22Rv1 (cell line): ENCODE results near the gene ANGPTL2.

Experiments
- H3K27ac ChIP-seq: fragments of 450-650 bp; 2 replicates; pipeline ENCODE4 v1.5.1; 2017
- ZFX ChIP-seq: fragments of 450-650 bp; IDR thresholded peaks from 2 replicates; pipeline ENCODE4 v1.6.1; 2017; ENCODE audit warnings: antibody characterized with exemption, borderline replicate concordance
- TF ChIP-seq, protein P1 (sequence below): fragments of 450-650 bp; IDR thresholded peaks from 2 replicates; pipeline ENCODE4 v1.5.1; 2017; ENCODE audit warnings: mild to moderate bottlenecking

The ANGPTL2 gene

DNA sequence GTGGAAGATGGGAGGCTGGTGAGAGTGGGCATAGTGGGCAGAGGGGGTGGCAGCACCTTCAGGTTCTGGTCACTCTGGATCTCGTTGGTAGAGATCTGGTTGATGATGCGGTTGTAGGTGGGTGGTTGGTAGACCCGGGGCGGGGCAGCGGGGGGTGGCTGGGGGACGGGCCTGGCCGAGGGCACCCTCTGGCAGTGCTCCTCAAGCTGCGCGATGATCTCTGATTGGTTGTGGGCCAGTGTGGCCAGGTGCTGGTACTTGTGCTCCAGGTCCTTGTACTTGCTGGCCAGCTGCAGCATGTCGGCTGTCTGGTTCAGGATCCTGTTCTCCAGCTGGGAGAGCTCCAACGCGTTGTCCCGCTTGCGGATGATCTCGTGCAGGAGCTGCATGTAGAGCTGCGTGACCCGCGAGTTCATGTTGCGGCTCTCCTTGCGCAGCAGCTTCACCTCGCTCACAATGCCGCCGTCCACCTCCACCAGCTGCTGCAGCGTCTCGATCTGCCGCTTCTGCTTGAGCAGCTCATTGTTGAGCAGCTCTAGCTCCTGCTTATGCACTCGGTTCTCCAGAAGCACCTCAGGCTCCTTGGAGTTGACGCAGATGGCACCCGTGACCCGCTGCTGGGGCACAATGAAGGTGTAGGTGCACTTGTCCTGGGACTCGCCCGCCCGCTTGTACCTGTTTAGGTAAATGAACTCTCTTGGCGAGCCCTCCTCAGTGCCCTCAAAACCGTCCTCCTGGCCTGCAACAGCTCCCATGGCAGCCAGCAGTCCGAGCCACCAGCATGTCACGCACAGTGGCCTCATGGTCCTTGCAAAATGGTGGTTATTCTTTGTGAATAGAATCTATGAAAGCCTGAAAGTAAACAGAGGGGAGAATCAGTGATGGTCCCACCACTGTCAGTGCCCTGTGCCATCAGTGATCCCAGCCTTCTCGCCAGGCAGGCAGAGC lies 14.2 kb downstream of the ANGPTL2 start:
- no peak overlapping the region for H3K27ac ChIP-seq
- TF ChIP-seq ZFX: no peak
- TF ChIP-seq, protein P1, sequence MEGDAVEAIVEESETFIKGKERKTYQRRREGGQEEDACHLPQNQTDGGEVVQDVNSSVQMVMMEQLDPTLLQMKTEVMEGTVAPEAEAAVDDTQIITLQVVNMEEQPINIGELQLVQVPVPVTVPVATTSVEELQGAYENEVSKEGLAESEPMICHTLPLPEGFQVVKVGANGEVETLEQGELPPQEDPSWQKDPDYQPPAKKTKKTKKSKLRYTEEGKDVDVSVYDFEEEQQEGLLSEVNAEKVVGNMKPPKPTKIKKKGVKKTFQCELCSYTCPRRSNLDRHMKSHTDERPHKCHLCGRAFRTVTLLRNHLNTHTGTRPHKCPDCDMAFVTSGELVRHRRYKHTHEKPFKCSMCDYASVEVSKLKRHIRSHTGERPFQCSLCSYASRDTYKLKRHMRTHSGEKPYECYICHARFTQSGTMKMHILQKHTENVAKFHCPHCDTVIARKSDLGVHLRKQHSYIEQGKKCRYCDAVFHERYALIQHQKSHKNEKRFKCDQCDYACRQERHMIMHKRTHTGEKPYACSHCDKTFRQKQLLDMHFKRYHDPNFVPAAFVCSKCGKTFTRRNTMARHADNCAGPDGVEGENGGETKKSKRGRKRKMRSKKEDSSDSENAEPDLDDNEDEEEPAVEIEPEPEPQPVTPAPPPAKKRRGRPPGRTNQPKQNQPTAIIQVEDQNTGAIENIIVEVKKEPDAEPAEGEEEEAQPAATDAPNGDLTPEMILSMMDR: no peak

DNA sequence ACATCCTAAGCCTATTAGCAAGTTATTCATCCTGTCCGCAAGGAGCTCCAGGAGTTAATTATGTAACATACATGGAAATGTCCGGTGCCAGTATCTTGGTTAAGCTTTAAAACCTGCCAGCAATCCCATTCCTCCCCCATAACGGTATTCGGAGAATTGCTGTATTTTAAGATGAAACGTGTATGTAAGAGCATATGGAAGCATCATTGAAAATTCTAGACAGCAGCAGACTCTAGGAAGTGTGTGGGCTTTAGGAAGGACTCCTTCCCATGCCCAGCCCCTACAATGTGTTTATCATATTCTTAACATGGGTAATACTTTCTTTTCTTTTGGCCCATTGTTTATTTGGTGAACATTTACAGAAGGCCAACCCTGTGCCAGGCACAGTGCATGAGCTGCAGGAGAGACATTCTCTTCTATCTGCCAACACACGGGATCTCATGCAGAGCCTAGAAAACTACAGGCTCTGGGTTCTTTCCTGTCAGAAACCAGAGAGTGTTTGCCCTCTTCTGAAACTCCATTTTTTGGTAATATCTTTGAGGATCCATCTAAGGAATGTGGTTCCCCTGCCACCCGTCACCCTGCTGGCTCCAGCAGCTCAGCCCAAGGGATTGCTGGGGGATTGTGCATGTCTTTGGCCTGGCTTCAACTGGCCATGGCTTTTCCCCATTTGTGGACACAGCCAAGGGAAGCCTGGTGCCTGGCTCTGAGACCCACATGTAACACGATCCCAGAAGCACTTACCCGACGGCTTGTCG lies 15.1 kb downstream of the ANGPTL2 start:
- H3K27ac ChIP-seq: no peak overlapping the region

DNA sequence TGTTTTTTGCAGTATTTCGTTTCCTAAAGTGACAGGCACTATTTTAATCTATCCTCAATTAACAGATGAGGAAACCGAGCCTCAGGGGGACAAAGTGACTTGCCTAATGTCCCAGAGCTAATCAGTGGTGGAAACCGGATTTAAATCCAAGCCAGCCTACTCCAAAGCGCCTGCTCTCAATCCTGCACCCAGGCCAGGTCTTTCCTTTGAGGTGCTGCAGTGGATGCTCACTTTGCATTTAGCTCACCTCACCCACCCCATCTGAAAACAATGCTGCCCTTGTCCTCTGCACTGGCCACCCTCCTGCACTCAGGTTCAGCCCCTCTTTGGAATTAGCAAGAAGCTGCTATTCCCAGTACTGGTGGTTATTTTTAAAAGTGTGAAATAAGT lies 16.0 kb downstream of the ANGPTL2 start:
- TF ChIP-seq ZFX: no peak
- TF ChIP-seq, protein P1: no peak
- no peak overlapping the region for H3K27ac ChIP-seq

More for the DNA sequence above, 15.1 kb downstream of the ANGPTL2 start:
- TF ChIP-seq, protein P1: no peak
- no peak for TF ChIP-seq ZFX

DNA sequence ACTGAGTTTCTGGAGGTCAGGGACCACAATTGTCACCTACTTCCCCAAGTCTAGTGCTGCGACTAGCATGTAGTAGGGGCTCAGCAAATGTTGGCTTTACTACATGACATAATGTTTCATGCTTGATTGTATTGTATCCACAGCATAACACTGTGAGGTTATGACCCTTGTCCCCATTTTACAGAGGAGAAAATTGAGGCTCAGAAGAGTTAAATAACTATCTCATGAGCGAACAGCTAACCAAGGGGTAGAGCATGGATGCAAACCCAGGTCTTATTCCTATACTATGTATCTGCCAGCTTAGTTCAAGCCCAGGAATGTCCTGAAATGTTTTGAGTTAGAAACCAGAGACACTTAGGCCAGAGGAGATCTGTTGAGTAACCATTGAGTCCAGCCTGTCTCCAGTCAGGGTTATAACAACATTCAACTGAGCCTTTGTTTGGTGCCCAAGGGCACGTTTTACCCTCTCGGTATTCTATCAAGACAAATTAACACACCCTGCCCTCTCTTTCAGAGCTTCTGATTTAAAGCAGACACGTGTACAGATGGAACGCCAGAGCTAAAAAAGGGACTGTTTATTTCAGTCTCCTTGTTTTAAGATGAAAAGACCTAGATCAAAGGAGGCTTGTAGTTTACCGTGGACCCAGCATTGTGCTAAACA lies 16.5 kb downstream of the ANGPTL2 start:
- H3K27ac ChIP-seq: no peak overlapping the region

DNA sequence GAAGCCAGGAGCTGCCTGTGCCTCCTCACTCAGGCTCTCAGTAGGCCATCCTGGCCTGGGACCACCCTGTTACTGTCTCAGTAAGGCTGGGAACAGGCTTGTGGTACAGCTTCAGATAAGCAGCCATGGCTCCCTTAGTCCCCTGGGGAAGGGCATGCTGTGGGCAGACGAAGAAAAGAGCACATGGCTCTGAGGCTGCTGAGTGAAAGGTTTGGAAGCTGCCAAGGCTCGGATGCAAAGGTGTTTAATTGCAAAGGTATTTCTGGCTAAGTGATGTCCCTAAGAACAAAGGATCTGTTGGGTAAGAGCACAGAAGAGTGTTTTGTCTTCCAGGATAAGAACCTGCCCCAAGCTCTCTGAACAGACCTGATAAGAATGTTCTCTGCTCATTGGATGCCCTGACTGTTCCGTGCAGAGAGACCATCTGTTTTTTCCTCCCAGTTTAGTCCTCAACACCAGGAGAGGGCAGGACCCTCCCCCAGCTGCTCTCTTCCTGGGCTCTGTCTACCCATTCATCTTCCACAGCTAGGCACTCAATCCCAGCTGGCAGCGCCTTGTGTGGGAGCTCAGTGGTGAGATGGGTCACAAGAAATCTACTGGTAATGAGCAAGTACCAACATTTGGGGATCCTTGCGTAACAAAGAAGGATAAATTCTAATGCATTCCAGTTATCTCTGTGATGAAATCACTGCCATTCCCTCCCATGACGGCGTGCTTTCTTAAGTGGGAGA lies 17.7 kb downstream of the ANGPTL2 start:
- no peak overlapping the region for H3K27ac ChIP-seq
- TF ChIP-seq, protein P1: no peak
- TF ChIP-seq ZFX: no peak

More for the DNA sequence above, 16.5 kb downstream of the ANGPTL2 start:
- no peak for TF ChIP-seq ZFX
- TF ChIP-seq, protein P1: no peak

DNA sequence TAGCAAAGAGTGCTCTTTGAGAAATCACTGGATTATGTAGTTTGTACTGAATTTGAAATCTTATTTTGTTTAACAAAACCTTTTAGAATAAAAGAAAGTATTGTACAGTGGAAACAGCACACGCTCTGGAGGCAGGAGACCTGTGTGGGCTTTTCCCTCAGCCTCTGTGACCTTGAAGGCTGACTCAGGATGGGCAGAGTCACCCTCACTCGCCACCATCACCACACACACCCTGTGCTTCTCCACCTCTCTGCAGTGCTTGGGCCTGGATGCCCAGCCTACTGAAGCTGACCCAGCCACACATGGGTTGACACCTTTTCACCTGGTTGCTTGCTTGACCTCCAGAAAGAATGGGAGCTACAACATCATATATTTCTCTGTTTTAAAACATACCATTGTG lies 19.6 kb downstream of the ANGPTL2 start:
- no peak for TF ChIP-seq ZFX
- TF ChIP-seq, protein P1: no peak
- H3K27ac ChIP-seq: no peak overlapping the region
